HEK293 (cell line): ENCODE measurements around the gene OGFOD3.
A peak's percentile ranks its signal among the peaks of the same experiment; 100 is the strongest.

Experiments
- CTCF ChIA-PET: fragments of 350-600 bp; formaldehyde crosslinking; extraction: SDS; loops from one replicate; lab custom pipeline; 2021; ENCODE audit warnings: antibody characterized with exemption; lab: Yijun Ruan, JAX
- POLR2A ChIA-PET: fragments of 300-600 bp; formaldehyde crosslinking; extraction: SDS; loops from one replicate; lab custom pipeline; 2020; ENCODE audit warnings: antibody characterized with exemption, inconsistent platforms; lab: Yijun Ruan, JAX
- H3K27ac ChIP-seq: fragments of 200-500 bp; sonication (Bioruptor generic); 2 replicates; pipeline ENCODE4 v1.5.1; 2014; ENCODE audit warnings: low read depth, low read length, control low read depth, inconsistent platforms; ENCODE audit errors: extremely low read depth
- H3K36me3 ChIP-seq, 2 experiments: fragments of 200-500 bp in 1 of 2; sonication (Bioruptor generic) in 1 of 2; 1 replicate in 1 of 2; 2 replicates in 1 of 2; pipeline ENCODE4 v1.5.1; 2014 to 2017; ENCODE audit warnings: inconsistent platforms in 2 of 2, low read length in 2 of 2; ENCODE audit not compliant: control insufficient read depth in 2 of 2, insufficient read depth in 1 of 2
- H3K4me1 ChIP-seq: fragments of 200-500 bp; sonication (Bioruptor generic); 2 replicates; pipeline ENCODE4 v1.5.1; 2014; ENCODE audit warnings: mild to moderate bottlenecking, low read length, inconsistent platforms; ENCODE audit not compliant: control insufficient read depth, insufficient read depth
- H3K4me3 ChIP-seq: 2 replicates; pipeline ENCODE4 v1.5.1; 2011; ENCODE audit warnings: low read depth, mild to moderate bottlenecking, control low read depth, low read length, moderate library complexity
- H3K9me3 ChIP-seq: fragments of 200-500 bp; sonication (Bioruptor generic); 2 replicates; pipeline ENCODE4 v1.5.1; 2014; ENCODE audit warnings: low read depth, low read length, inconsistent platforms; ENCODE audit not compliant: control insufficient read depth, insufficient read depth
- GLIS1 ChIP-seq: fragments of 450-650 bp; formaldehyde crosslinking; IDR thresholded peaks from 2 replicates; pipeline ENCODE4 v1.5.1; 2016; ENCODE audit warnings: missing biosample characterization, missing genetic modification characterization
- IKZF3 ChIP-seq: fragments of 450-650 bp; IDR thresholded peaks from 2 replicates; pipeline ENCODE4 v1.5.0; 2018; ENCODE audit warnings: missing biosample characterization, mild to moderate bottlenecking, missing genetic modification characterization, moderate library complexity
- PRDM1 ChIP-seq: fragments of 450-650 bp; formaldehyde crosslinking; IDR thresholded peaks from 2 replicates; pipeline ENCODE4; 2016; ENCODE audit warnings: missing biosample characterization, missing genetic modification characterization
- YY2 ChIP-seq: fragments of 450-650 bp; formaldehyde crosslinking; IDR thresholded peaks from 2 replicates; pipeline ENCODE4 v1.5.1; 2016; ENCODE audit warnings: missing biosample characterization, missing genetic modification characterization
- ZNF654 ChIP-seq: fragments of 450-650 bp; formaldehyde crosslinking; IDR thresholded peaks from 2 replicates; pipeline ENCODE4 v1.5.1; 2016; ENCODE audit warnings: low read depth, missing biosample characterization, missing genetic modification characterization
- ZNF707 ChIP-seq: fragments of 450-650 bp; formaldehyde crosslinking; IDR thresholded peaks from 2 replicates; pipeline ENCODE4 v1.5.1; 2016; ENCODE audit warnings: missing biosample characterization, missing genetic modification characterization

OGFOD3 gene

DNA sequence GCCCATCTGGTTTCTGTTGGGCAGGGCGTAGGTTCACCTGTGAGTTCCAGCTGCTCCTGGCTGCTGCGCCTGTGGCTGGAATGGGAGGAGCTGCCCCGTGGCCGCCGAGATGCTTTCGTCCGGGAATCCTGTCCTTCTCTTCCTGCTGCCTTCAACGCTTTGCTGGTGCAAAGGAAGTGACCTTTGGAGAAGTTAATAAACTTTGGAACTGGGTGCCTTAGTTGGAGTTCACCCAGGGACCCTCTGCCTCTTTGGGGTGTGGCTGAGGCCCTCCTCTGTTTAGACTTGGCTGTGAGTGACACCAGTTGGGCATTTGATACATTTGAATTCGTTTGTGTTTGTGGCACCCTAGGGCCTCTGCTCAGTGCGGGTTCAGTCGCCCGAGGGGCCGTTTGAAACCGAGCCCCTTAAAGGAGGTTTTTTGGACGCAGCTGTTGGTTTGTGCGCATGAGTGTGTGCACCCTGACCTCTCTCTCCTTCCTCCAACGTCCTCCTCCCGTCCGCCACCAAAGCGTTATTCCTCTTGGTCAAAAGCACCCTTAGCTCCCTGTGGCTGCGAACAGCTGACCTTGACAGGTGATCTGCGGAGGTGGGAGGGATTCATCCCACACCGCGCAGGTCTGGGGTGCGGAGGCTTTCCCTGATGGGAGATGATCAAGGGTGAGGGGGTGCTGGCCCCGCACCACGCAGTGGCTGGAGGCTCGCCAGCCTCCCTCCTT, 75.9 kb downstream of the OGFOD3 start (continued):
- TF ChIP-seq ZNF654 (tag by site-specific recombination) = no peak
- TF ChIP-seq ZNF707 = no peak
- no peak for TF ChIP-seq IKZF3 (tag by site-specific recombination)

- Histone ChIP-seq H3K36me3 (no peaks in the 10 kb centered on the region), H3K27ac (peak overlapping the region; percentile 26; the same call in 1 of the 2 replicates), H3K4me1 (peaks cover 14% of the 10 kb centered on the region), H3K4me3 (peak overlapping the region; percentile 16), H3K9me3 (no peaks in the 10 kb centered on the region)
- ChIA-PET POLR2A (interaction anchor here (1.0 kb wide), 1 partner anchor 10 kb away, joined by 3 read pairs; no protein-coding TSS in a partner anchor), CTCF (interaction anchor here (1.0 to 1.3 kb wide), 2 partner anchors 10 to 13 kb away, joined by 4 to 6 read pairs; no protein-coding TSS in a partner anchor)
- TF ChIP-seq YY2 (0 out of 2 replicates have a peak, but pooled peaks have one; percentile 4), GLIS1 (peak; percentile 75), PRDM1 (tag by site-specific recombination) (no peak)
These were observed 78.5 kb downstream of the OGFOD3 start for GRCh38 chr17:82339634-82340580.
